HepG2 (cell line): ENCODE data around the gene VWA5B1. TPM values are rescaled to one million over a fixed set of nuclear protein-coding genes. Genes with fewer than 3 reads are reported as not detected.

Experiments
- ATAC-seq: fragments of 200-7000 bp; cut with Tn5 transposase; 3 replicates; pipeline ENCODE4 v1.9.1; 2020; ENCODE audit warnings: mild to moderate bottlenecking, moderate library complexity
- BruUV-seq: library from RNA; stranded (reverse); fragments of 400-500 nt; replicated peaks from 2 replicates; lab custom pipeline; 2021; lab: Mats Ljungman, UMichigan
- CTCF ChIA-PET: fragments of 300-600 bp; formaldehyde crosslinking; extraction: SDS; loops from one replicate; lab custom pipeline; 2021; ENCODE audit warnings: low total read pairs, inconsistent platforms, low intra/inter-chr PET ratio; lab: Yijun Ruan, JAX
- POLR2A ChIA-PET: fragments of 350-600 bp; sonication (Branson Sonifier 250); formaldehyde crosslinking; loops from one replicate; lab custom pipeline; 2020; ENCODE audit warnings: antibody characterized with exemption, inconsistent platforms; lab: Yijun Ruan, JAX
- DNase-seq: peaks from one replicate; pipeline ENCODE4 v3.0.0-alpha.2; 2015; ENCODE audit warnings: low spot score
- FAIRE-seq: peaks from 3 replicates; lab custom pipeline; 2011; peaks lifted over from hg19 to GRCh38; lab: Jason Lieb, UNC
- H2AFZ ChIP-seq: one replicate; pipeline ENCODE4 v1.6.1; 2011; ENCODE audit warnings: low read length, inconsistent platforms
- H3K27ac ChIP-seq: fragments of 300-600 bp; 3 replicates; pipeline ENCODE4 v1.8.0; 2011; ENCODE audit warnings: mixed run types, mild to moderate bottlenecking, mixed read lengths, low read length, inconsistent platforms; ENCODE audit not compliant: insufficient read depth; ENCODE audit errors: extremely low read length
- H3K27me3 ChIP-seq, 2 experiments: fragments of 200-600 bp in 1 of 2; 2 replicates in 1 of 2; 3 replicates in 1 of 2; pipeline versions ENCODE4 v1.6.0 to v1.8.0; 2011; ENCODE audit warnings: low read length in 2 of 2, mild to moderate bottlenecking in 2 of 2, moderate library complexity in 2 of 2, inconsistent platforms in 1 of 2; ENCODE audit not compliant: insufficient read depth in 2 of 2, control insufficient read depth in 1 of 2
- H3K36me3 ChIP-seq, 2 experiments: fragments of 200-600 bp in 1 of 2; replicated peaks in 1 of 2; 2 replicates in 1 of 2; 3 replicates in 1 of 2; pipeline versions ENCODE4 v1.5.1 to v1.8.0; 2011; ENCODE audit warnings: low read length in 2 of 2, inconsistent platforms in 1 of 2; ENCODE audit not compliant: insufficient read depth in 2 of 2, control insufficient read depth in 1 of 2
- H3K4me1 ChIP-seq: 2 replicates; pipeline ENCODE4 v1.5.1; 2012; ENCODE audit warnings: low read length, inconsistent platforms; ENCODE audit not compliant: insufficient read depth
- H3K4me2 ChIP-seq: 2 replicates; pipeline ENCODE4 v1.6.0; 2011; ENCODE audit warnings: low read depth, low read length, inconsistent platforms
- H3K4me3 ChIP-seq, 3 experiments: fragments of 200-600 bp in 1 of 3; sonication (generic), shearing (Covaris generic) in 1 of 3; replicated peaks in 1 of 3; 2 replicates each; pipeline ENCODE4 v1.5.1; 2011 to 2016; ENCODE audit warnings: low read length in 3 of 3, inconsistent platforms in 2 of 3, low read depth in 2 of 3, mild to moderate bottlenecking in 2 of 3, control low read depth in 1 of 3, mixed read lengths in 1 of 3; ENCODE audit not compliant: insufficient read depth in 1 of 3
- H3K79me2 ChIP-seq: one replicate; pipeline ENCODE4 v1.6.1; 2011; ENCODE audit warnings: low read length, inconsistent platforms; ENCODE audit not compliant: insufficient read depth
- H3K9ac ChIP-seq: 2 replicates; pipeline ENCODE4 v1.6.0; 2011; ENCODE audit warnings: mild to moderate bottlenecking, low read depth, low read length, inconsistent platforms; ENCODE audit not compliant: insufficient read depth
- H3K9me3 ChIP-seq: 2 replicates; pipeline ENCODE4 v1.5.1; 2012; ENCODE audit warnings: mild to moderate bottlenecking, low read length
- H4K20me1 ChIP-seq: 2 replicates; pipeline ENCODE4 v1.6.0; 2011; ENCODE audit warnings: inconsistent platforms, mild to moderate bottlenecking, low read length, moderate library complexity; ENCODE audit not compliant: insufficient read depth
- ATRX ChIP-seq: sonication (generic); formaldehyde crosslinking; IDR thresholded peaks from 2 replicates; pipeline ENCODE4 v1.4.0; 2020; ENCODE audit warnings: missing genetic modification reagents, borderline replicate concordance
- HOMEZ ChIP-seq: IDR thresholded peaks from 2 replicates; pipeline ENCODE4 v1.6.1; 2016; ENCODE audit warnings: low read depth
- IKZF4 ChIP-seq: sonication (generic); formaldehyde crosslinking; IDR thresholded peaks from 2 replicates; pipeline ENCODE4 v1.5.1; 2020; ENCODE audit warnings: borderline replicate concordance, mild to moderate bottlenecking, low read depth, missing genetic modification reagents; ENCODE audit errors: not compliant biosample characterization
- KAT7 ChIP-seq: IDR thresholded peaks from 2 replicates; pipeline ENCODE4 v1.6.1; 2018; ENCODE audit warnings: borderline replicate concordance, missing compliant biosample characterization
- KLF12 ChIP-seq: sonication (generic); formaldehyde crosslinking; IDR thresholded peaks from 2 replicates; pipeline ENCODE4 v1.4.0; 2020; ENCODE audit warnings: missing genetic modification reagents, borderline replicate concordance
- MBNL3 ChIP-seq: fragments of 250-450 bp; sonication (Bioruptor Pico); conservative IDR thresholded peaks from 2 replicates; pipeline ENCODE4 v1.8.0; 2022; ENCODE audit warnings: mild to moderate bottlenecking, inconsistent platforms
- RBM22 ChIP-seq: fragments of 200-400 bp; formaldehyde crosslinking; optimal IDR thresholded peaks from 2 replicates; pipeline ENCODE3; 2017; ENCODE audit warnings: mild to moderate bottlenecking, low read length, moderate library complexity
- TRAFD1 ChIP-seq: sonication (generic); formaldehyde crosslinking; IDR thresholded peaks from 2 replicates; pipeline ENCODE4 v1.5.1; 2020; ENCODE audit warnings: missing genetic modification reagents, mild to moderate bottlenecking, borderline replicate concordance
- TSC22D2 ChIP-seq: sonication (generic); formaldehyde crosslinking; IDR thresholded peaks from 2 replicates; pipeline ENCODE4 v1.5.1; 2020; ENCODE audit warnings: missing genetic modification reagents, mild to moderate bottlenecking, borderline replicate concordance
- ZBED4 ChIP-seq: sonication (generic); formaldehyde crosslinking; IDR thresholded peaks from 2 replicates; pipeline ENCODE4 v1.4.0; 2020; ENCODE audit warnings: missing genetic modification reagents, borderline replicate concordance
- ZBTB2 ChIP-seq: sonication (generic); formaldehyde crosslinking; IDR thresholded peaks from 2 replicates; pipeline ENCODE4 v1.8.0; 2022; ENCODE audit warnings: low read depth, missing genetic modification reagents
- ZNF235 ChIP-seq: sonication (generic); formaldehyde crosslinking; IDR thresholded peaks from 2 replicates; pipeline ENCODE4 v1.8.1; 2023; ENCODE audit warnings: mild to moderate bottlenecking, missing genetic modification reagents, borderline replicate concordance
- ZNF629 ChIP-seq: sonication (generic); formaldehyde crosslinking; conservative IDR thresholded peaks from 2 replicates; pipeline ENCODE4 v1.5.0; 2020; ENCODE audit warnings: missing genetic modification reagents
- ZNF75D ChIP-seq: sonication (generic); formaldehyde crosslinking; IDR thresholded peaks from 2 replicates; pipeline ENCODE4 v1.8.1; 2023; ENCODE audit warnings: missing genetic modification reagents, mild to moderate bottlenecking, borderline replicate concordance
- WGBS: methylation state at CpG from one replicate; pipeline ENCODE4 v1.1.6; 2017; ENCODE audit warnings: low lambda C conversion rate; 5-methylcytosine and 5-hydroxymethylcytosine counted together
- in situ Hi-C: cut with HindIII; loops from 2 replicates; pipeline ENCODE4 v1.10.0; 2017; ENCODE audit warnings: low pct_unique_long_range_greater_than_20kb; ENCODE audit not compliant: extremely low pct_ligation_motif_present
- intact Hi-C: fragments of 100-400 bp; cut with micrococcal nuclease; formaldehyde crosslinking; loops from one replicate; pipeline ENCODE4 v1.10.0; 2022; ENCODE audit not compliant: unreplicated experiment
- polyA plus RNA-seq, 8 experiments: library from polyadenylated mRNA; depleted of rRNA in 3 of 8; stranded (reverse) in 7 of 8; unstranded in 1 of 8; fragments of >200 nt; fragmentation: Illumina TruSeq in 4 of 8; extraction: Trizol in 4 of 8; gene quantifications; 2 replicates each; pipeline versions ENCODE4 v1.2.1 to v1.2.3, GENCODE V29; 2011 to 2016; ENCODE audit warnings: low read depth in 4 of 8, missing spikeins in 1 of 8, mixed read lengths in 1 of 8; ENCODE audit not compliant: insufficient read depth in 1 of 8
- total RNA-seq, 5 experiments: library from RNA; depleted of rRNA; stranded (reverse); fragments of >200 nt; fragmentation: Illumina TruSeq; extraction: Trizol; gene quantifications; 2 replicates each; pipeline ENCODE4 v1.2.3, GENCODE V29; 2016; ENCODE audit warnings: low read depth in 1 of 5

The VWA5B1 gene
- total and polyA plus RNA-seq, 2 of the 13 experiments (the other 11 are each of a cell fraction or from before 2014, with no cell fraction given), result not detected

GRCh38 chr1:20280906-20281305 is 9.8 kb upstream of the VWA5B1 start (continued):
- TF ChIP-seq ZBED4 (CRISPR knock-in tag), result no peak
- no peak for TF ChIP-seq RBM22

GRCh38 chr1:20281801-20282200 is 8.9 kb upstream of the VWA5B1 start:
- BruUV-seq, result no TSS peak
- DNase-seq (no peak), ATAC-seq (no peak), FAIRE-seq (no peak)
- Histone ChIP-seq H3K4me1 (no peaks in the 10 kb centered on the region), H3K27ac (no peak overlapping the region), H3K79me2 (no peaks in the 10 kb centered on the region), H3K36me3 (no peaks in the 10 kb centered on the region), H3K27me3 (peaks cover 2 to 14% of the 10 kb centered on the region in 2 experiments), H4K20me1 (no peaks in the 10 kb centered on the region), H3K9ac (no peak overlapping the region), H3K4me3 (no peak overlapping the region), H2AFZ (no peak overlapping the region), H3K4me2 (no peak overlapping the region), H3K9me3 (no peaks in the 10 kb centered on the region)
- CTCF ChIA-PET, result no interaction called here
- WGBS, result 31% methylated on average over 2 of the region's 2 CpGs
- in situ Hi-C loops (no loop called here), intact Hi-C loops (no loop called here)
- POLR2A ChIA-PET, result no interaction called here
- no peak for TF ChIP-seq ZBTB2
- TF ChIP-seq ZNF75D, result no peak
- TF ChIP-seq MBNL3 (CRISPR knock-in tag), result no peak
- no peak for TF ChIP-seq KLF12 (CRISPR knock-in tag)
- TF ChIP-seq ZNF235 (CRISPR knock-in tag), result no peak
- no peak for TF ChIP-seq IKZF4 (CRISPR knock-in tag)
- no peak for TF ChIP-seq TRAFD1 (CRISPR knock-in tag)
- no peak for TF ChIP-seq KAT7 (CRISPR knock-in tag)
- no peak for TF ChIP-seq HOMEZ (CRISPR knock-in tag)
- no peak for TF ChIP-seq ZNF629
- TF ChIP-seq TSC22D2 (CRISPR knock-in tag), result no peak
- no peak for TF ChIP-seq ATRX
